GM21576 (cell line): ENCODE data around the gene NFIX.

Source experiments
- ATAC-seq: cut with Tn5 transposase; IDR thresholded peaks from one replicate; pipeline ENCODE4 v1.9.1; 2021; ENCODE audit warnings: mild to moderate bottlenecking, moderate library complexity; ENCODE audit not compliant: unreplicated experiment

The NFIX gene

DNA sequence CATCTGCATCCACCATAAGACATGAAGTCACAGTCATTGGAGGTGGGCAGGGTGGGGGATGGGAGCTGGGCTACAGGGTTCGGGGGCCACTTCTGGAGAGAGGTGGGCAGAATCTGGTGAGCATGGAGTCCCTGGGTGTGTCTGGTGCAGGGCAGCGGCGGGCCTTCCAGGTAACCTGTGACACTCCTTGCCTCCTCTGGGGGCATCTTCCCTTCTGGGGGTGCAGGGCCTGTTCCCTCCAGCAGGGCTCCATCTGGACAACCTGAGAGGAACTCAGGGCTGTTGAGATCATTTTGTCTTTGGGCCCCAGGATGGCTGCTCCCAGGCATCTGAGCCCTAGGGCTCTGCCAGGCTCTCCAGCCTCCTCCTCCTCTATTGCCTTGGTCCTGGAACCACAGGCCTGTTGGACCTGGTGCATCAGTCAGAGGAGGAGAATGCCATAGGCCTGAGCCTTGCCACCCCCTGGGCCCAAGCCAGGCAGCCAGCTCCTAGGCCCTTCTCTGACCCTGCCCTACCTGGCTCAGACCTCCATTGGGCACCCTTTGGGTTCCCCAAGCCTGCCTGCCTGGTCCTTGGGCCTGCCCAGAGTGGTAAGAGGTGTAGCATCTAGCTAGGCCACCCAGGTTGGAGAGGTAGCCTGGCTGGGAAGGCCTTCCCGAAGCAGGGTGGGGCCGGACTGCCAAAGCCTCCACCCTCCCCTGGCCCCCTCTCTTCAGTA lies 94.0 kb downstream of the NFIX start:
- ATAC-seq = no peak

DNA sequence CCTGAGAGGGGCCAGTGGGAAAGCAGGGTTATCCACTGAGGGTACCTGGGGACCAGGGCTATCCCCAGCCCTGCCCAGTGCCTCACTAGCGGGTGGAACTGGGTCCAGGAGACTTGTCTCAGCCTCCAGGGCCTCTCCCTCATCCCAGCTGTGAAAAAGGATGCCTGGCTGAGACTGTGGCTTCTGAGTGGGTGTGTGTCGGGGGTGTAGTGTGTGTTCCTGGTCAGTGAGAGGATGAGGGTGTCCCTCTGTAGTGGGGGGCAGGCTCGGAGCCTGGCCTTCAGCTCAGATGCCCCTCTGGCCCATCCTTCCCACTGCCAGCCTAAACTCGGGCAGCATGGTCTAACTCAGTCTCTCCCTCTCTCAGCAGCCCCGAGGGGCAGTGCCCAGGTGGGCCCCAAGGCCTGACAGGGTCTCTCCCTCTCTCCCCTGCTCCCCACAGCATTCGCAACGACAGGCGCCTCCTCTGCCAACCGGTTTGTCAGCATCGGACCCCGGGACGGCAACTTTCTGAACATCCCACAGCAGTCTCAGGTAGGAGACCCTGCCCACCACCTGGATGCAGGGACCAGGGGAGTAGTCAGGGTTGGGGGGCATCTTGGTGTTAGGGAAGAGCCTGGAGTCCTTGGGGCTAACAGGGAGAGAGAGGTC lies 94.7 kb downstream of the NFIX start:
- ATAC-seq = no peak

DNA sequence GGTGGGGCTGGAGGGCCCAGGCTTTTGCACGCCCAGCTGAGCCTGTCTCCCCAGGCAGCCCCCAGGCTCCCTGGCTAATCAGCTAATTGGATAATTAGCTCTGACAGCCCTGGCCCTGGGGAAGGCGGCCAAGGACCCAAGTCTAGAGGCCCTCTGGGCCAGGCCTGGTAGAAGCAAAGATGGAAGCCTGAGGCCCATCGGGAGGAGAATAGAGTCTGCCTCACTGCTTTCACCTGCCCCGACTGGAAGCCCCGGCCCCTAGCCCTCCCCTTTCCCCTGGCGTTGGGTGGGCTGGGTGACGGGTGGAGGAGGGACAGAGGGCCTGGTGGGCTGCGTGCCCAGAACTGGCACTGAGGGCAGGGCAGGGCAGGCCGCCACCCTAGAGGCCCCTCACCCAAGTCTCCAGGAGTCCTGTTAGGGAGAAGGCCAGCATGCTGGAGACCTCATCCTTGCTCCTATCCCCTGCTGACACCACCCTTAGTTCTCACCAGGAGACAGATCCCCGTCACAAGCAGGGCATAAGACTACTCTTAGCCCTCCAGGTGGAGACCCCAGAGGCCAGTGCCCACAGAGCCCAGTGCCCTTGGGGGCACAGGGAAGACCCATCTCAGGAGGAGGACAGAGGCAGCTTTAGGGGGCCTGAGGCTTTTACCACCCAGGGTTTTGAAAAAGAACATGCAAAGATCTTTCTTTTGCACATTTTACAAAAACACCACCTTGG lies 95.4 kb downstream of the NFIX start:
- ATAC-seq = no peak

DNA sequence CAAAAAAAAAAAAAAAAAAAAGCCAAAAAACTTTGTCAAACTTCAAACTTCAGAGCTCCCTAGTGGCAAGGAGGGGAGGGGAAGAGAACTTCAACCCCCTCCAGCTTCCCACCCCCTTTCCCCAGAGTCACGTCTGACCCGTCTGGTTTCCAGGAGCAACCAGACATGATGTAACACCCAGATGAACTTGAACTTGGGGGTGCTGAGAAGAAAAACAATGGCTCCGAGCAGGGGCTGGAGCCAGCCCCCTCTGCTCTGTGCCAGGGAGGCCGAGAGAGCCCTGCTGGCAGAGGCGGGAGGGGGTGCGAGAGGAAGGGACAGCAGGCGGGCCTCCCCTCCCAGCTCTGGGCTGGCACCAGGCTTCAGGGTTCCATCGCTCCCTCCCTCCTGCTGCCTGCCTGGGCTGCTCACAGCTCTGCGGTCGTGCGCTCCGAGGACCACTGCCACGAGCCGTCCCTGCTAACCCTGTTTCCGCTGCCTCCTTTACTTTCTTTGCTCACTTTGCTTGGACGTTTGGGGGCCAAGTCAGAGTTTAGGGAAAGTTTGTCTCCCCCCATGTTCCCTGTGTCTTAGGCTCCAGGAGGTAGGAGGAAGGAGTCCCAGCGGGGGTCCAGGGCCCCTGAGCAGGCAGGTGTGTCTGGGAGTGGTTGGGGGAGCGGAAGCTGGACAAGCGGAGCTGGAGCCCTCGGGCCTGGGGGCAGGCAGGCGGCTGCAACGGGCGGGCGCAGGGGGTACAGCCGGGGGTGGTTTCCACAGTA lies 96.3 kb downstream of the NFIX start:
- no peak for ATAC-seq

DNA sequence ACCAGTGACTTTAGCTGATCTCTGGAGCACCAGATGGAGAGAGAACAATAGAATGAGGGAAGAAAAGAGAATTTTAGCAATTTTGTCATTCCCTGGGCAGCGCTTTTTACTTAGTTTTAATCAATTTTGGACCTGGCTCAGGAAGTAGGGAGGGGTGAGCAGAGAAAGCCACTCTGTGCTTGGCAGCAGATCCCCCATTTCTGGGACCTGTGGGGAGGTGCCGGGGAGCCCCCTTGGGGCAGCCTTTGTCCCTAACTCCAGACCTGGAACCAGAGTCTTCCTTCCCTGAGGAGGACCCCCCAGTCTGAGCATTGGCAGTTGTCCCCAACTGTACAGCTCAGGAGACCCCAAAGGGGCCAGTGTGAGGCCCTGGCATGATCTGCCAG lies 96.9 kb downstream of the NFIX start:
- ATAC-seq = no peak

DNA sequence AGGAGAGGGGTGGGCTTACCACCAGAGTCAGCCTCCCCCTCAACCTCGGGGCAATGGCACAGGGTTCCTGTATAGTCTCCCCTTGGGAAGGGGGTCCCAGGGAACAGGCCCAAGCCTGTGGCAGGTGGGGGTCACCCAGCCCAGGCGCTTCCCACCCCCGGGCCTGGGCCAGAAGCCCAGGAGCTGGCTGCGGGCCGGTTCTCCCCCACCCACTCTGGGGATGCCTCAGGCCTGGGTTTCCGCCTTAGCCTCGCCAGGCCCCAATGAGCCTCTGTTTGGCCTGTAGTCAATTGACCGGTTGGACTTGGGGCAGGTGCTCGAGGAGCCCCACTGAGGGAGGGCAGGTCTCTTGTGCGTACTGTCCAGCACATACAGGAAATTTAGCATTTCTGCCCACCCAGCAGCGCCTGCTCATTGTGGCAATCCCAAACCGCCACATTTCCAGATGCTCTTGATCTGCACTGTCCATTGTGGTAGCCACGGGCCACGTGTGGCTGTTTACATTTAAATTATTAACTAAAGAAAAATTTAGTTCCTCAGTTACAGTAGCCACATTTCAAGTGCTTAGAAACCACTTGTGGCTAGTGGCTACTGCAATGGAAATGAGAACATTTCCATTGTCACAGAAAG lies 97.4 kb downstream of the NFIX start:
- no peak for ATAC-seq

DNA sequence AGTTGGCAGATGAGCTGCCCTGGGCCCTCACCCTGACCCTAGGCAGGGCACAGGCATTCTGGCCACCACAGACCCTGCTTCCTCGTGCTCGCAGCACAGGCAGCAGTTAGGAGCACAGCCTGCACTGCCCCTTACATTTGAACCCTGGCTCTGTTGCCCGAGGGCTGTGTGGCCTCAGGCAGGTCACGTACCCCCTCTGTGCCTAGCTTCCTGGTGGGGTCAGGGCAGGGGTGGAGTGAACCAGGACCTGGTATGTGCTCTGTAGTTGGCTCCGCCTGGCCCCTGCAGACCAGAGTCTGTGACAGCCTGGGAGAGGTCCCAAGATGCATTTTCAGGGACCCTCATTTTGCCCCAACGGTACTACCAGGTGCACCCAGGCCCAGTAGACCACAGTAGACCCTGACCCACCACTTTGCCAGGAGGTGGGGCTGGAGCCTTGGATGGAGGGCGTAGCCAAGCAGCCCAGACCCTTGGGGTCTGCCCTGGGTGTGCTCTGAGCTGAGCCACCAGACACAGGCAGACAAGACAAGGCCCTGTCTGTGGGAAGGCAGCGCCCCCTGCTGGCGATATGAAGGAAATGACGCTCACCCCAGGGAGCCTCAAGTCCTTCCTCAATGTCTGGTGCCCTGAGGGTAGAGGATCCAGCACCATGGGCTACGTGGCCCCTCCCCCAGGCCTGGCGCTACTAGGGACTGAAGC lies 98.3 kb downstream of the NFIX start:
- no peak for ATAC-seq

DNA sequence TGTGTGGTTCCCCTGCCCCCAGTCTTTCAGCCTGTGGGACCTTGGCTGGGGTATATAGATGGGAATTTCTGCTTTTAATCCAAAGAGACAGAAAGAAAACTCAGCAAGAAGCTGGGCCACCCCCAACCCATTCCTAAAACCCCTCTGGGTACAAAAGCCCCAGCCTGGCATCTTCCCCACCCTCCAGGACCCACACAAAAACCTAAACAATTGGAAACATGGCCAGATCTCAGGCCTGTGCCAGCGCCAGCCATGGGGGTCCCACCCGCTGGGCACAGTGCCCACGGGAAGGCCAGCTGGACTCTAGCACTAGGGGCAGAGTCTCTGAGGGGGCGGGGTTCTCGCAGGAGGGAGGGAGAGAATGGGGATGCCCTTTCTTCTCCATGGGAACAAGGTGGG lies 98.8 kb downstream of the NFIX start:
- ATAC-seq = no peak

DNA sequence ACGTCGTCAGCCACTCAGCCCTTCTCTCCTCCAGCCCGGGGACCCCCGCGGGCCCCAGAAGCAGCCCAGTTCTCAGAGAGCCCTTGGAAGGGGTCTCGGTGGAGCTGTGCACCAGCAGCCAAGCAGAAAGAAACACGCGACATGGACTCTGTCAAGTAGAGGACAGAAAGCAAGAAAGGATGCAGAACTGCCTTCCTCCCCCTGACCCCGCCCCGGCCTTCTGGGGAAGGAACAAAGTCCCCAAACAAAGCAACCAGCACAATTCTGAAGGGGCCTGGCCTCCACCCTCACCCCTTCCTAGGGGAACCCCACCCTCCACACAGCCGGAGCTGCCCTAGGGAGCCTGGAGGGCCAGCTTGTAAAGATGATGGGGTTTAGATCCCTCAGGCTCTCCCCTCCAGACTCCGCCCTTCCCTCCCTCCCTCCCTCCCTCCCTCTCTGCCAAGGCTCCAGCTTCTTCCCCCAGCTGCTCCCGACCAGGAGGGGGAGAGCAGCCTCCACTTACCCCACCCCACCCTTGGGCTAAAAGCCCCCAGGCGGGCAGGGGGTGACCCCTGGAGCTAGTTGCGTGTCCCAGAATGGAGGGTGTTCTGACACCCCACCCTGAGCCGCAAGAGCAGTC lies 99.6 kb downstream of the NFIX start:
- no peak for ATAC-seq

DNA sequence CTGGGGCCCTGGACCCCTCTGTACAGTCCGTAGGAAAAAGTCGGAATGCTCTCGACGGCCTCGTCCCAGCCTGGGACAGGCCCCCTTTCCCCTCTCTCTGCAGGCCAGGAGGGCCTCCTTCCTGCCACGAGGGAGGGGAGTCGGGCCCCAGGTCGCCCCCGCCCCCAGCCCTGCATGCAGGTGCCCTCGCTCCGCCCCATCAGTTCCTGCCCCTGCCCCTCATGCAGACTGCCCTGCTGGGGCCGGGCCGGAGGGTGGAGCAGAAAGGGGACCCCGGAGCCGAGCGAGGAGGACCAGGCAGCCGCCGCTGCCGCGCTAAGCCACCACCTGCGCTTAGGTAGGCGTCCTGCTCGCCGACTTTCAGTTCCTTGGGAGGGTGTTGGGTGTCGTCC lies 100.1 kb downstream of the NFIX start:
- no peak for ATAC-seq

DNA sequence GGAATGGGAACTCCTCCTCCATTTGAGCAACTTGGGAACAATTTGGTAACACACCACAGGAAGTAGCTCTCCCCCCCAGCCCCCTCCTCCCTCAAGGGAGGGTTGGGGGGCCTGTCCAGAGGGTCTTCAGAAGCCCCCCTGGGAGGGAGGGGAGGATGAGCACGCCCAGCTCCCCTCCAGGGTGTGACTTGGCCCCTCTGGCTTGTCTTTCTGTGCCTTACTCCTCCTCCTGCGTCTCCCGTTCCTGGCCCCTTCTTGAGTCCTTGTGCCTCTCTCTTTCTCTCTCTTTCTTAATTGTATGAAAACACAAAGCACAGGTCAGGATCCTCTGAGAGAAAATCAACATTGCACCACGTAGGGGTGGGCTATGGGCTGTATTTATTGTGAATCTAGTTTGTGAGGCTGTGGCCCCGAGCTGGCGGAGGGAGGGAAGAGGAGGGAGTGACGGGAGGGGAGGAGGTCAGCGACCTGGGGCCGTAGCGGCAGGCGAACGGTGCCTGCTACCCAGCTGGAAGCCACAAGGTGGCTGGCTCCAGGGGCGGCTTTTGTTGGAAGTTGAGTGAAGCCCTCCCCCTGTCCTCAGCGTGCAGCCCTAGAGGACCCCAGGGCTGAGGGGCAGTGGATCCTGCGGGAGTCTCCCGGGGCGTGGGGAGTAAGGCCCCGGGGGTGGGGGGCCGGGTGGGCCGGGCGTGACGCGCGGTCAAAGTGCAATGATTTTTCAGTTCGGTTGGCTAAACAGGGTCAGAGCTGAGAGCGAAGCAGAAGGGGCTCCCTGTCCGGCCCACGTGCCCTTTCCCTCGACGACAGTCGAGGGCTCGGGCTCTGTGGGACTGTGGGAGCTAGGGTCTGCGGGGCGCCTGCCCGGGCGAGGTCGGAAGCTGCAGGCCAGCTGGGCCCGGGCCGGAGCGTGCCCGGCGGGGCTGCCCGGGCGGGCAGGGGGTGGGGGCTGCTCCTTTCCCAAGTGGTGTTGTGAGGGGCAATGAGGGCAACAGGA lies 101.0 kb downstream of the NFIX start:
- no peak for ATAC-seq

DNA sequence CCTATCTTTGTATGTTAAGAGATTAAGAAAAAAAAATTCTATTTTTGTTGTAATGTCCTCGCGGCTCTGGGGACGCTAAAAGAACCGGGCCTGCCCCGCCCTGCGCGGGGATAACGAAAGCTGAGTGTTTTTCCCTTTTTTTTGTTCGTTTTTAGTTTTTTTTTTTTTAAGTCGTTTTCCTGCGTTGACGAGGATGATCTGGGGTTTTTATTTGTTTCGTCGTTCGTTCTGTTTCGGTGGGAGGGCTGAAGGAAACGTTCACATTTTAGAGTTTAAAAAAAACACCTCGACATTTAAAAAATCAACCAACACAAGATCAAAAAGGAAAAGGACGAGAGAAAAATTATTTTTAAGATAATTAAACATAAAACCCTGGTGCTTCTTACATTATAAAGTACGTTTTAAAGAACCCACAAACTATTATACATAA lies 101.8 kb downstream of the NFIX start:
- ATAC-seq = no peak

DNA sequence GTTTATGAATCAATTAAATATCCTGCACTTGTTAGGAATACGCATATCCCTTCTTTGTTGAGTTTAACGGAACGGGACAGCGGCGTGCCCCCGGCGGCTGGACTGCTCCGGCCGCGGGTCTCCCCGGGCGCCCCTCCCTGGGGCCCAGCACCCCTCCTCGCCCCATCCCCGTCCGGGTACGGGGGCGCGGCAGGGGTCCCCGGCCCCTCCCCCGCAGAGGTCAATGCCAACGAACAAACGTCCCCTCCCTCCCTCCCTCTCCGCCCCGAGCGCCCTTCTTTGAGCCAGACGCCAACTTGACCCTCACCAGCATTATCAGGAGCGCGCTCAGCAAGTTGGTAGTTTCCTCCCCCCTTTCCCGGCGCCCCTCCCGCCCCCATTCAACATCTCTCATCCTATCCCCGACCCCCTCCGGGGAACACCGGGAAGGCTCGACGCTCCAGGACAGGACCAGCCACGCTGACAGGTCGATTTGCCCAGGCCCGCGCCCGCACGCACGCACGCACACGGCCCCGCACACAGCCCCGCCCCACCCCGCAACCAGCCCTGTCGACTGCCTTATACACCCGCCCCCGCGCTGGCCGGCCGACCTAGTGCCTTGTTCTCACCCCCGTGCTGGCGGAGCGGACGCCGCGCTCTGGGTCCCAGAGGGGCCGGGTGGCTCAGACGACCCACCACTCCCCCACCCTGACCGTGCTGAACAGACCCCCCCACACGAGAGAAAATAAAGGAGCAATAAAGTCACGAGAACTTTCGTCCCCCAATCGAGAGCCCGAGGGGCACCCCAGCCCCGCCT lies 102.4 kb downstream of the NFIX start:
- no peak for ATAC-seq

DNA sequence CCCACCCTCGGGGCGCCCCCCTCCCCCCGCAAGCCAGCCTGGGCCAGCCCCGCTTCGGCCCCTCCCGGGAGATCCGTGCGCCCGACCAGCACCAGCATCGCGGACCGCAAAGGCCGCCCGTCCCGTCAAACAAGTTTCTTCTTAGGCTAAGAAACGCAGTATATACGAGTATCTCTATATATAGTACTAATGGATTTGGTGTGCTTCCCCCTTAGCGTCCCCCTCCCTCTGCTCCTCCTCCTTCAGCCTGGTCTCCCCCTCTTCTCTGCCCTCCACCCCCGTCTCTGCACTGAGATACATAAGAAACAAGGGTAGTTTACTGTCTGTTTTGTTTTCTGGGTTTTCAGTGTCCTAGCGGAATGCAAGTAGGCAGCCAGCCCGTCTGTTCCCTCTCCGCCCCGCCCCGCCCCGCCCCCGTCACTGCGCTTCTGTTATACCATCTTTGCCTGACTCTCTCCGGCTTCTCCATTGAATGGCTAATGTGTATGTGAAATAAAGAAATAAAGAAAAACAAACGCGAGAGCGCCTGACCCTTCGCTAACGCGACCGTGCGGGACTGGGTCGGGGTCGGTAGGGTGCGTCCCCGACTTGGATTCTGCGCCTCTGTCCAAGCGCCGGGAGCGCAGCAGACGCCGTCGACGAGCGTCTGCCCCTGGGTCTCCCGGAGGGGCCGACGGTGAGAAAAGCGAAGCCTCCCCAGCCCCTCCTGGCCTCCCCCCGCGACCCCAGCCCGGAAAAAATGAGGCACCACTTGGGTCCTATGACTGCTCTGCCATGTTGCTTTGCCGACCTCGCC lies 103.2 kb downstream of the NFIX start:
- no peak for ATAC-seq

DNA sequence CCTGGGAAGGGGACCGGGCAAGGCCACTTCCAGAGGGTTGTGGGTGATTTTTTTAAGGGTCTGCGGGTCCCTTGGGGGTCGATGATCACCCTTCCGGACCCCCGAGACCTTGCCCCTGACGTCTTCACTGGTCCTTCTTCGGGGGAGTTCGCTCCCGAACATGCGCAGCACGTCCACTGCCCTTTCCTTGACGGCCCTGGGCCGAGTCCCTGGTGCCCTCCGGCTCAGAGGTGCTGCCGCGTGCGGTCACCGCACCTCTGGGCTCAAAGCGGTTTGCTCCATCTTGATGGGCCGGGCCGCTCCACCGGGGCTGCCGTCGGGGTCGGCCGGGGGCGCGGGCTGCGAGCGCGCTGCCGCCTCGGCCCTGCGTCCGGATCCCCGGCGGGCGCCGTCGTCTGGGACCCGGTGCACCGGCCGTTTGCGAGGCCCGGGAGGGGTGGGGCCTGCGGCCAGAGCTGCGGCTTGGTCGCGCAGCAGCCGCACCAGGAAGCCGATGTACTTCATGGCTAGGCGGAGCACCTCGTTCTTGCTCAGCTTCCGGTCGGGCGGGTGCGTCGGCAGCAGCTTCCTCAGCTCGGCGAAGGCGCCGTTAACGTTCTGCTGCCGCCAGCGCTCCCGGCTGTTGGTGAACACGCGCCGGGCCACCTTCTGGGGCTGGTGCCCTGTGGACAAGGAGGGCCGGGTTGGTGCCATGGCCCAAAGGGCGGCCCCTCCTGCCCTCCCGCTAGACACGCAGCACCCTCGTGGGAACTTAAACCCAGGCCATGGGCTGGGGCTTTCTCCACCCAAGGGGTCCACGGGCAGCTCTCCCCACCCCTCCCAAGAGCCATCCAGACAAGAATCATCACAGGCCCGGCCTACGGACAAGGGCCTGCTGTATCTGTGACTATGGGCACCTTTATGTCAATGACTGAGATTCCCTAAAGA lies 104.1 kb downstream of the NFIX start:
- ATAC-seq = no peak

DNA sequence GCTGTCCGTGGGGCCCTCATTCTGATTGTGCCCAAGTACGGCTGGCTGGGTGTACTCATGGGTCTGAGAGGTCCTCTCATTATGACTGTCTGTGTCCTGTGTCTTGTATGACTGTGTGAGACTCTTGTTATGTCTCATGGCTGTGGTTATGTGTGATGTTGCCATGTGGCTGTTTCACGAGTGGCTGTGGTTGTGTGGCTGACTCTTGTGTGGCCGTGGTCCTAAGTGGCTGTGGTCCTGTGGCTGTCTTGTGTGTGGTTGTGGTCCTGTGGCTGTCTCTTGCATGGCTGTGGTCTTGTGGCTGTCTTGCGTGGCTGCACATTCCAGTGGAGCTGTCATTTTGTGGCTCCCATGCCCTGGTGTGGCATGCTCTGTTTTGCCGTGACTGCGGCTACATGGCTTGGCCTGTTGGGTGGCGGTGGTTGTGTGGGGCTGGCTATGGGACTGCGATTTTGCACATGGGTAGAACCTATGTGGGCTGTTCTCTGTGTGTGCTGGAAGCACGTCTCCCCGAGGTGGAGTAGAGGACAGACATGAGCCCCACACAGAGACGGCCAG lies 104.8 kb downstream of the NFIX start:
- ATAC-seq = no peak
